ENCODE results near the gene OXT. TPM values are rescaled to one million over a fixed set of nuclear protein-coding genes. Genes with fewer than 3 reads are reported as not detected.
"Not testable (repeated sequence)": the region's sequence is repeated elsewhere in the genome, so short reads cannot be mapped to it uniquely, and the experiment has no call there.

Gene OXT
- total RNA-seq, 1 donor from 2014 or later: not detected

- DNase-seq (ENCODE audit: low spot score in 2 of 2, unreplicated experiment in 2 of 2): no peak
- no peak for TF ChIP-seq CTCF (IDR thresholded peaks at IDR 0.05; ENCODE audit: unreplicated experiment)
- Mint-ChIP-seq H3K36me3 (no peaks in the 10 kb centered on the region), H3K27ac (peak overlapping the region; percentile 16), H3K4me1 (peaks cover 3% of the 10 kb centered on the region), H3K27me3 (ENCODE audit: low read depth) (peaks cover 46% of the 10 kb centered on the region), H3K9me3 (no peaks in the 10 kb centered on the region), H3K4me3 (peak overlapping the region; percentile 59)
Observed at GRCh38 chr20:3072530-3073250, 1.3 kb downstream of the OXT start.

GRCh38 chr20:3073251-3073643, 1.8 kb downstream of the OXT start:
- not testable (repeated sequence) for H3K4me3 Mint-ChIP-seq; H3K27ac Mint-ChIP-seq; DNase-seq (ENCODE audit: low spot score in 2 of 2, unreplicated experiment in 2 of 2); H3K4me1 Mint-ChIP-seq; H3K36me3 Mint-ChIP-seq; H3K9me3 Mint-ChIP-seq
- peaks cover 51% of the 10 kb centered on the region for H3K27me3 Mint-ChIP-seq (ENCODE audit: low read depth)

GRCh38 chr20:3074812-3075211, 3.4 kb downstream of the OXT start:
- peaks cover 3% of the 10 kb centered on the region for H3K4me1 Mint-ChIP-seq
- no peaks in the 10 kb centered on the region for H3K36me3 Mint-ChIP-seq
- no peak for TF ChIP-seq CTCF (IDR thresholded peaks at IDR 0.05; ENCODE audit: unreplicated experiment)
- H3K4me3 Mint-ChIP-seq: no peak overlapping the region
- H3K27me3 Mint-ChIP-seq (ENCODE audit: low read depth): peaks cover 63% of the 10 kb centered on the region
- no peak for DNase-seq (ENCODE audit: low spot score in 2 of 2, unreplicated experiment in 2 of 2)
- no peak overlapping the region for H3K27ac Mint-ChIP-seq
- no peaks in the 10 kb centered on the region for H3K9me3 Mint-ChIP-seq

- not testable (repeated sequence) for DNase-seq (ENCODE audit: low spot score in 2 of 2, unreplicated experiment in 2 of 2); H3K9me3 Mint-ChIP-seq
- H3K27me3 Mint-ChIP-seq (ENCODE audit: low read depth): peaks cover 68% of the 10 kb centered on the region
Observed at GRCh38 chr20:3075315-3075714, 3.9 kb downstream of the OXT start.

GRCh38 chr20:3077618-3078134, 6.3 kb downstream of the OXT start:
- no peak overlapping the region for H3K27ac Mint-ChIP-seq
- no peak overlapping the region for H3K4me3 Mint-ChIP-seq
- no peak for TF ChIP-seq CTCF (IDR thresholded peaks at IDR 0.05; ENCODE audit: unreplicated experiment)
- DNase-seq (ENCODE audit: low spot score in 2 of 2, unreplicated experiment in 2 of 2): no peak
- H3K4me1 Mint-ChIP-seq: no peaks in the 10 kb centered on the region
- H3K36me3 Mint-ChIP-seq: no peaks in the 10 kb centered on the region
- no peaks in the 10 kb centered on the region for H3K9me3 Mint-ChIP-seq
- H3K27me3 Mint-ChIP-seq (ENCODE audit: low read depth): peaks cover 73% of the 10 kb centered on the region

More at GRCh38 chr20:3075315-3075714, 3.9 kb downstream of the OXT start:
- H3K27ac Mint-ChIP-seq, H3K4me3 Mint-ChIP-seq, H3K36me3 Mint-ChIP-seq, H3K4me1 Mint-ChIP-seq: not testable (repeated sequence)

- no peaks in the 10 kb centered on the region for H3K4me1 Mint-ChIP-seq
- DNase-seq (ENCODE audit: low spot score in 2 of 2, unreplicated experiment in 2 of 2): no peak
- no peaks in the 10 kb centered on the region for H3K36me3 Mint-ChIP-seq
- no peak overlapping the region for H3K4me3 Mint-ChIP-seq
- H3K27ac Mint-ChIP-seq: no peak overlapping the region
- no peak for TF ChIP-seq CTCF (IDR thresholded peaks at IDR 0.05; ENCODE audit: unreplicated experiment)
- no peaks in the 10 kb centered on the region for H3K9me3 Mint-ChIP-seq
- H3K27me3 Mint-ChIP-seq (ENCODE audit: low read depth): peaks cover 78% of the 10 kb centered on the region
Observed at GRCh38 chr20:3080939-3081388, 9.5 kb downstream of the OXT start.
